SU-DHL-6 (cell line): ENCODE measurements around the gene CCN6.

ENCODE experiments used
- EZH2phosphoT487 ChIP-seq: fragments of 200-600 bp; sonication (generic), shearing (Covaris generic); conservative IDR thresholded peaks from 2 replicates; pipeline ENCODE4 v1.6.1; 2018; ENCODE audit warnings: mild to moderate bottlenecking, antibody characterized with exemption, low read length, moderate library complexity, mixed read lengths
- TF ChIP-seq, protein P1 (sequence below): fragments of 200-600 bp; sonication (generic); IDR thresholded peaks from one replicate; pipeline ENCODE4 v1.5.1; 2017; ENCODE audit warnings: antibody characterized with exemption, mild to moderate bottlenecking, low read length, moderate library complexity; ENCODE audit not compliant: insufficient read depth, poor library complexity, severe bottlenecking

GRCh38 chr6:112044856-112045255 is 9.0 kb upstream of the CCN6 start:
- TF ChIP-seq EZH2phosphoT487, result no peak
- TF ChIP-seq, protein P1, sequence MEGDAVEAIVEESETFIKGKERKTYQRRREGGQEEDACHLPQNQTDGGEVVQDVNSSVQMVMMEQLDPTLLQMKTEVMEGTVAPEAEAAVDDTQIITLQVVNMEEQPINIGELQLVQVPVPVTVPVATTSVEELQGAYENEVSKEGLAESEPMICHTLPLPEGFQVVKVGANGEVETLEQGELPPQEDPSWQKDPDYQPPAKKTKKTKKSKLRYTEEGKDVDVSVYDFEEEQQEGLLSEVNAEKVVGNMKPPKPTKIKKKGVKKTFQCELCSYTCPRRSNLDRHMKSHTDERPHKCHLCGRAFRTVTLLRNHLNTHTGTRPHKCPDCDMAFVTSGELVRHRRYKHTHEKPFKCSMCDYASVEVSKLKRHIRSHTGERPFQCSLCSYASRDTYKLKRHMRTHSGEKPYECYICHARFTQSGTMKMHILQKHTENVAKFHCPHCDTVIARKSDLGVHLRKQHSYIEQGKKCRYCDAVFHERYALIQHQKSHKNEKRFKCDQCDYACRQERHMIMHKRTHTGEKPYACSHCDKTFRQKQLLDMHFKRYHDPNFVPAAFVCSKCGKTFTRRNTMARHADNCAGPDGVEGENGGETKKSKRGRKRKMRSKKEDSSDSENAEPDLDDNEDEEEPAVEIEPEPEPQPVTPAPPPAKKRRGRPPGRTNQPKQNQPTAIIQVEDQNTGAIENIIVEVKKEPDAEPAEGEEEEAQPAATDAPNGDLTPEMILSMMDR, result no peak
